ENCODE measurements around the gene NCF2. TPM values are rescaled to one million over a fixed set of nuclear protein-coding genes. Genes with fewer than 3 reads are reported as not detected.

Gene NCF2
- total and polyA plus RNA-seq, 12 donors: 2.3 to 22.7 (median 13.9) TPM

DNA sequence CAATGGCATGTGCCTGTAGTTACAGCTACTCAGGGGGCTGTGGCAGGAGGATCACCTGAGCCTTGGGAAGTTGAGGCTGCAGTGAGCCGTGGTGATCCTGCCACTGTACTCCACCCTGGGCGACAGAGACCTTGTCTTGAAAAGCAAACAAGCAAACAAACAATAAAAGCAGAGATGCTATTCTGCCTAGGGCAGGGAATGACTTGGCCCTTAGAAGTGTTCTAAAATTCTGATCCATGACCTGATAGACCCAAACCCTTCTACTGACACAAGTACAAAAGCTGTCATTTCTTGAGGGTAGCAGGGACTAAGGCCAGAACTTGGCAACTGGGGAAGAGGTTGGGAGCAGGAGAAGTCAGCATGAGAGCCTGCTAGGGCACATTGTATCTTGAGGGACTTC lies 15.6 kb upstream of the NCF2 start:
- Histone ChIP-seq H3K4me3 (no peak overlapping the region), H3K27me3 (no peaks in the 10 kb centered on the region), H3K27ac (no peak overlapping the region), H3K9me3 (replicated peaks in 1 of 3) (no peaks in the 10 kb centered on the region), H3K36me3 (replicated peaks in 1 of 2) (no peaks in the 10 kb centered on the region), H3K4me1 (replicated peaks in 1 of 2) (peaks cover 0 to 5% of the 10 kb centered on the region in 2 donors)
- 83 to 93% (median 89%) methylated on average over 2 of the region's 2 CpGs for WGBS, 4 donors
- TF ChIP-seq, protein P1, sequence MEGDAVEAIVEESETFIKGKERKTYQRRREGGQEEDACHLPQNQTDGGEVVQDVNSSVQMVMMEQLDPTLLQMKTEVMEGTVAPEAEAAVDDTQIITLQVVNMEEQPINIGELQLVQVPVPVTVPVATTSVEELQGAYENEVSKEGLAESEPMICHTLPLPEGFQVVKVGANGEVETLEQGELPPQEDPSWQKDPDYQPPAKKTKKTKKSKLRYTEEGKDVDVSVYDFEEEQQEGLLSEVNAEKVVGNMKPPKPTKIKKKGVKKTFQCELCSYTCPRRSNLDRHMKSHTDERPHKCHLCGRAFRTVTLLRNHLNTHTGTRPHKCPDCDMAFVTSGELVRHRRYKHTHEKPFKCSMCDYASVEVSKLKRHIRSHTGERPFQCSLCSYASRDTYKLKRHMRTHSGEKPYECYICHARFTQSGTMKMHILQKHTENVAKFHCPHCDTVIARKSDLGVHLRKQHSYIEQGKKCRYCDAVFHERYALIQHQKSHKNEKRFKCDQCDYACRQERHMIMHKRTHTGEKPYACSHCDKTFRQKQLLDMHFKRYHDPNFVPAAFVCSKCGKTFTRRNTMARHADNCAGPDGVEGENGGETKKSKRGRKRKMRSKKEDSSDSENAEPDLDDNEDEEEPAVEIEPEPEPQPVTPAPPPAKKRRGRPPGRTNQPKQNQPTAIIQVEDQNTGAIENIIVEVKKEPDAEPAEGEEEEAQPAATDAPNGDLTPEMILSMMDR (IDR thresholded peaks at IDR 0.05): no peak
- TF ChIP-seq POLR2A (IDR thresholded peaks at IDR 0.05): no peak
- intact Hi-C loops (cut with DNase I): no loop called here
- no peak for DNase-seq

DNA sequence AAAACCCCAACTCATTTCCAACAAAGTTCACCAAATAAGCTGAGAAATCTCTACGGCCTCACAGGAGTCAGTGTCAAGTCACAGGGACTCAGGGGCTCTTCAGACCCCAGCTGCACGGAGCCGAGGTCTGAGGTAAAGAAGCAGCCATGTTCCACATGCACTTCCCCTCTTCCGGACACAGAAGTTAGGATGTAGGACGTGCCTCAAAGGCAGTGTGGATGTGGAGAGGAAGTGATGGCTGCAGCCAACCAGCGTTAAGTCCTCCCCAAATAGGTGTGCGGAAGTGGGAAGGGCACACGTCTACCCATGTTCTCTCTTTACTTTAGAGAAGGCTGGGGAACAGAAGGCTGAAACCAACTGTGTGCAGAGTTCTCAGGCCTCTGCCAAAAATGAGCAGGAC lies 14.6 kb upstream of the NCF2 start:
- Histone ChIP-seq H3K27ac (peak overlapping the region in 2 of 5 donors; percentile 45 to 79), H3K4me3 (no peak overlapping the region), H3K27me3 (no peaks in the 10 kb centered on the region), H3K36me3 (replicated peaks in 1 of 2) (no peaks in the 10 kb centered on the region), H3K4me1 (replicated peaks in 1 of 2) (peaks cover 0 to 5% of the 10 kb centered on the region in 2 donors), H3K9me3 (replicated peaks in 1 of 3) (no peaks in the 10 kb centered on the region)
- 64 to 74% (median 71%) methylated on average over 8 of the region's 8 CpGs for WGBS, 4 donors
- intact Hi-C loops (cut with DNase I): no loop called here
- DNase-seq: peak in 1 of 7 donors; percentile 24
- no peak for TF ChIP-seq POLR2A (IDR thresholded peaks at IDR 0.05)
- TF ChIP-seq, protein P1 (IDR thresholded peaks at IDR 0.05): no peak

DNA sequence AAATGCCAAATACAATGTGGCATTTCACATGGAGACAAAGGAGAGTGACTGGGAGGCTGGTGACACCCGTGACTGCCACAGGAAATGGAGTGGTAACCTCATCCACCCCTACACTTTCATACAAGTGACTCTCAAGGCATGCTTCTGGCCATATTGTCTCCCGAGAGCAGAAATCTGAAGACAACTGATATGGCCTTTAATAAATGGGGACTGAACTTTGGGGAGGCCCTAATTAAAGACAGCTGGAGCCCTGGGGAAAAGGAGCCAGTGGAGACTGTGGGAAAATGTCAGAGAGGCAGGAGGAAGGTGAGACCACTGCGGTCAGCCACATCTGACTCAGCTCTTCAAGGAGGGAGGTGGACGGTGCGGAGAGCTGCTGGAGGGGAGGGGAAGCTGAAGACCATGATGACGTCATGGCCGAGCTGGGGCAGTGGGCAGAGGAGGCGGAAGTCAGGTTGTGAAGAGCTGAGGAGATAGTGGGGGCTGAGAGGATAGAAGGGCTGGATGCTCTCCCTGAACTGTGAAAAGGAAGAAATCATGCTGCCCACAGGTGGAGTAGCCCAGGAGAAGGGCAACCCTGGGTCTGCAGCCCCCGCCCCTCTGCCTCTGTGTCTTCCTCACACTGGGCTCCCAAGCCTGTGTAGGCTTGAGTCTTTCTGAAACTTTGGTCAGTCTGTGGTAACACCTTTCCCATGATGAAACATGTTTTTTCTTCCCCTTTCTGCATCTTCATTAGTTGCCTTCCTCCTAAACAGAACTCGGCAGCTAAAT lies 14.0 kb upstream of the NCF2 start:
- peak in 1 of 7 donors; percentile 38 for DNase-seq
- no peaks in the 10 kb centered on the region for H3K9me3 ChIP-seq (replicated peaks in 1 of 3)
- 49 to 58% (median 54%) methylated on average over 10 of the region's 10 CpGs for WGBS, 4 donors
- no peak overlapping the region for H3K4me3 ChIP-seq
- H3K27me3 ChIP-seq: no peaks in the 10 kb centered on the region
- intact Hi-C loops (cut with DNase I): no loop called here
- H3K4me1 ChIP-seq (replicated peaks in 1 of 2): peaks cover 0 to 5% of the 10 kb centered on the region in 2 donors
- TF ChIP-seq, protein P1 (IDR thresholded peaks at IDR 0.05): no peak
- no peak for TF ChIP-seq POLR2A (IDR thresholded peaks at IDR 0.05)
- peak overlapping the region in 2 of 5 donors; percentile 45 to 79 for H3K27ac ChIP-seq
- no peaks in the 10 kb centered on the region for H3K36me3 ChIP-seq (replicated peaks in 1 of 2)

DNA sequence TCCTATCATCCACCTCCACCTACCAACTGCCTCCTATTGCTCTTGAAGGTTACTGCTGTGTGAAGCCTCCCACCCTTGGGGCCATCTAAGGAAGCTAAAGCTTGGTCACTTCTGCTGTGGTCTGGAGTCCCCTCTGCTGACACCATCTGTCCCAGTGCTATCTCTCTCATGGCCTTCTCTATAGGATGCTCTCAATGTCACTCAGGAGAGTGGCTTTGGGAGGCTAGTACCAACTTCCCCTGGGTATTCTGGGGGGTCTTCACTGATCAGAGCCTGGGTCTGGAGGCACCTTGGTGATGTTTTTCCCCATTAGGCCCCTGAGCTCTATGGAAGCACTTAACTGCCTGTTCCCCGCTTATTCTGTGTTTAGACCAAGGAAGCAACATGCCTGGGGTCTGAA lies 12.3 kb upstream of the NCF2 start:
- H3K9me3 ChIP-seq (replicated peaks in 1 of 3): no peaks in the 10 kb centered on the region
- WGBS, 4 donors: 93 to 100% (median 97%) methylated on average over 1 of the region's 1 CpG
- H3K4me3 ChIP-seq: no peak overlapping the region
- TF ChIP-seq, protein P1 (IDR thresholded peaks at IDR 0.05): no peak
- TF ChIP-seq POLR2A (IDR thresholded peaks at IDR 0.05): no peak
- no peak for DNase-seq
- H3K27me3 ChIP-seq: no peaks in the 10 kb centered on the region
- H3K27ac ChIP-seq: no peak overlapping the region
- intact Hi-C loops (cut with DNase I): no loop called here
- H3K36me3 ChIP-seq (replicated peaks in 1 of 2): no peaks in the 10 kb centered on the region
- peaks cover 0 to 13% of the 10 kb centered on the region in 2 donors for H3K4me1 ChIP-seq (replicated peaks in 1 of 2)
